ENCODE measurements around the gene MYO10.
"Not testable (repeated sequence)": the region's sequence is repeated elsewhere in the genome, so short reads cannot be mapped to it uniquely, and the experiment has no call there.

MYO10 gene

DNA sequence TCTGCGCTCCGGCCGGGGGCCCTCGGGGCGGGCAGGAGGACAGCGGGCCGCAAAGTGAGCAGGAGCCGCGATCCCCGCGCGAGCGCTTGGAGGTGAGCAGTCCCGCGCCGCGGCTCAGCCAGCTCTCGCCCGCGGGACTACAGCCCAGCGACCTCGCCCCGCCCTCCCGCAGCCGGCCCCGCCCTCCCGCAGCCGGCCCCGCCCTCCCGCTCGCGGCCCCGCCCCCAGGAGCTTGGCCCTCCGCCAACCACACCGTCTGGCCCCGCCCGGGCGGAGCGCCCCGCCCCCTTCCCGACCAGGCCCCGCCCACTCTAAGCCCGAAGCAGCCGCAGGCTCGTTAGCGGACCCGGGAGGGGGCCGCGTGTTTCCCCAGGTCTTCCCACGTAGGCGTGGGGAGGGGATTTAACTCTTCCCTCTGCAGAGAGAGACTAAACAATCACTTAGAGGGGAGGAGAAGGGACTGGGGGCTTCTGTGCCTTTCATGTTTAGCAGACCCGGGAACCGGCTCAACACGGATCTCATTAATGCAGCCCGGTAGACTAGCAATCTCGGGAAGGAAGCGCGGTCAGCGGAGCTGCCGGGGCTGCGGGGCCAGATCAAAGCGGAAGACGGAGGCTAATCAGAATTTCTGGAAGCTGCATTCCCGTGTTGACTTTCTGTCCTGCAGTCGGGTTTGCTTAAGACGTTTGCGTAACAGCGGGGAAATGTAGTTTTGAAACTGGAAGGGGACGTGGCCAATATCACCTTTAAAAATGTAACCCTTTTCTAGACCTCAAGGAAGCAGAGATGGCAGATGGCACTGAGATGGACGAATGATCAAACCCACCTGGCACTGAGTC is at the start of gene MYO10:
Gene MYO10, minus strand, starts transcription at position 139 of the 839 bp plus-strand sequence. CDS start 480 bp downstream, outside the sequence.
- DNase-seq, result peak; percentile 64

DNA sequence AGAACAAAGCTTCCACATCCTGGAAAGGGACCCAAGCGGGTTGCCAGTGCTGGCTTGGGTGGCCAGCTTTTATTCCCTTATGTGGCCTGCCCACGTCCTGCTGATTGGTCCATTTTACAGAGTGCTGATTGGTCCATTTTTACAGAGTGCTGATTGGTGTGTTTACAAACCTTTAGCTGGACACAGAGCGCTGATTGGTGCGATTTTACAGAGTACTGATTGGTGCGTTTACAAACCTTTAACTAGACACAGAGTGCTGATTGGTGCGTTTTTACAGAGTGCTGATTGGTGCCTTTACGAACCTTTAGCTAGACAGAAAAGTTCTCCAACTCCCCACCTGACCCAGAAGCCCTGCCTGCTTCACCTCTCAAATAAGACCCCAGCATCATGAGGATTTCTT is 49.2 kb upstream of the MYO10 start:
- DNase-seq, result not testable (repeated sequence)

DNA sequence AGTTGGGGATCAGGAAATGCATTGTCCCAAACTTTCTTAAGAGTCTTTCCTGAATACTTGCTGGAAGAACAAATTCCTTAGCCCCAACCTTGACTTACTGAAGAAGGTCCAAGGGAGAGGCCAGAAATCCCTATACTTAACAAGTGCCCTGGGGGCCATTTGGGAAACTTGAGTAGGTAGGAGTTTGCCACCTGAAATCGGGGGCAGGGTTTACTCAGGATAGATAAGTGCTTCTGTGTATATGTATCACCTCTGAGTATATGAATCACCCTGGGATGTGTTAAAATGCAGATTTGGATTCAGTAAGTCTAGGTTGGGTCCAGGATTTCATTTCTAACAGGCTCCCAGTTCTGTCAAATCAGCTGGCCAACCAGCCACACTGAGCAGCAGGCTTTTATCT is 47.9 kb upstream of the MYO10 start:
- DNase-seq, result no peak

DNA sequence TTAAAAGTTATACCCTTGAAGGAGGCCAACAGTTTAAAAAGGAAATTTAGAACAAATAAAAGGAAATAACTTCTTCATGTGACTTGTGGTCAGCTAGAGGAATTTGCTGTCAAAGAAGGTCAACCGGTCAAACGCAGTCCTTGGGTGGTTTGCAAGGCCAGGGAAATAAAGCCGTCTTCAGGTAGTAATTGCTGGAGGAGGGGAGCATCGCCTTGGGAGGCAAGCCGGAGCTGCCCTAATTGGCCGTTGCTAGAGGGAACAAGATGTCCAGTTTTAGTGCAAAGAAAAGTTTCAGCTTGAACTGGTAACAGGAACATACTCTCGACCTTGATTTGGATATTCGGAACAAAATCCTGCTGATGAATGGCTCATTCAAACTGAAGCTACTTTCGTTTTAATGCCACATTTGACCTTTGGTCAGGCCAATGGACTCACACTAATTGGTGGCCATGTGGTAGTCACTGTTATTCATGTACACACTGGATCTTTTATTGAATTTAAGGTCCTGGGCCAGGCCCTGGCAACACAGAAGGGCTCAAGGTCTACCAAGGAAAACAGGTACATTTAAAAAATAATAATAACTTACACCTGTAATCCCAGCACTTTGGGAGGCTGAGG is 47.0 kb upstream of the MYO10 start:
- DNase-seq, result no peak

DNA sequence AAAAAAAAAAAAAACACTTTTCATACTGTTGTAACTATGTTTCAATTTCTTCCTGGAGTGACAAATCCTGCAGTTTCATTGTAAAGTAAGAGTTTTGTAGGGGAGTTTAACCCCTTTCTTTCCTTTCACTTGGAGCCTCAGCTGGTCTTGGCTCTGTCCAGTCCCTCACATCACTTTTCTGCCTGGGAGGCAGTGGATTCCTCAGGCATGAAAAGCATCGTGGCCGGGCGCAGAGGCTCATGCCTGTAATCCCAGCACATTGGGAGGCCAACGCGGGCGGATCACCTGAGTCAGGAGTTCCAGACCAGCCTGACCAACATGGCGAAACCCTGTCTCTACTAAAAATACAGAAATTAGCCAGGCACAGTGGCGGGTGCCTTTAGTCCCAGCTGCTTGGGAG is 45.6 kb upstream of the MYO10 start:
- DNase-seq, result no peak

DNA sequence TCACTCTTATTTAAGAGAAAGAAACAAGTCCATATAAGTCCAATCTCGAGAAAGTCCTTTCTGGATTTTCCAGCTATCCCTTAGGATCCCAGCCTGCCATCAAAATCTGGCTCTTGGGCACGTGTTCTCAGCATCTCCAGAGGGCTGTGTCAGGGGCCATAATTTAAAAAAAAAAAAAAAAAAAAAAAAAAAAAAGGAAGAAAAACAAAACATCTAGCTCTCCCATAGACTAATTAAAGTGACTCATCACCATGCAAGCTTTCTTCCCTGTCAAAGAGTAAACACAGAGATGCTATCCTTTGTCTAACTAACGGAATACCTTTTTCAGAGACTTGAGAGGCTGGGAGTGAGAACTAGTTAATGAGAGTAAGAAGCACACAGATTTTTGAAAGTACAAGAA is 44.9 kb upstream of the MYO10 start:
- no peak for DNase-seq

DNA sequence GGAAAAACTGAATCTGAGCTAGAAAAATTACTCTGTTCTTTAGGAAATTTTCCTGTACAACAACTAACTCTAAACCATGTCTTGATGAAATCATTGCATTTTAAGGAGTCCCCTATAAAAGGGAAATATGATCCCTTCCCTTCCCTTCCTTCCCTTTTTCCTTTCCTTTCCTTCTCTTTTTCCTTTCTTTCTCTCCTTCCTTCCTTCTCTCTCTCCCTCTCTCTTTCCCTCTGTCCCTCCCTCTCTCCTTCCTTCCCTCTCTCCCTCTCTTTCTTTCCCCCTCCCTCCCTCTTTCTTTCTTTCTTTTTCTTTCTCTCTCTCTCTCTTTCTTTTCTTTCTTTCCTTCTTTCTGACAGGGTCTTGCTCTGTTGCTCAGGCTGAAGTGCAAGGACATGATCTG is 42.2 kb upstream of the MYO10 start:
- DNase-seq, result no peak

DNA sequence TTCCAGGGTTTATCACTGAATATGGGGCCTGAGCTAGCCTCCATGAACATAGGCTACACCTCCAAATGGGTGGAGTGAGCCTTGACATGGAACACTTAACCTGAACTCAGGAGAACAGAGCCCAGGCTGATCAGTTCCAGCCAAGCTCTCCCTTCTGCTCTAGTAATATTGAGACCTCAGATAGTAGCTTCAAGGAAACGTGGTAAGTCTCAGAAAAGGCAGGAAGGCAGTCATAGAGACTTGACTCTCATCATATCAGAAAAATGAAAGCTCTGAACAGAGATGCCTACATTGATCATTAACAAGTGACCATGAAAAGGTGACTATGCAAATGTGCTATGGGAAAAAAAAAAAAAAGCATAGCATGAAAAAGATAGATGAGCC is 40.5 kb upstream of the MYO10 start:
- no peak for DNase-seq

DNA sequence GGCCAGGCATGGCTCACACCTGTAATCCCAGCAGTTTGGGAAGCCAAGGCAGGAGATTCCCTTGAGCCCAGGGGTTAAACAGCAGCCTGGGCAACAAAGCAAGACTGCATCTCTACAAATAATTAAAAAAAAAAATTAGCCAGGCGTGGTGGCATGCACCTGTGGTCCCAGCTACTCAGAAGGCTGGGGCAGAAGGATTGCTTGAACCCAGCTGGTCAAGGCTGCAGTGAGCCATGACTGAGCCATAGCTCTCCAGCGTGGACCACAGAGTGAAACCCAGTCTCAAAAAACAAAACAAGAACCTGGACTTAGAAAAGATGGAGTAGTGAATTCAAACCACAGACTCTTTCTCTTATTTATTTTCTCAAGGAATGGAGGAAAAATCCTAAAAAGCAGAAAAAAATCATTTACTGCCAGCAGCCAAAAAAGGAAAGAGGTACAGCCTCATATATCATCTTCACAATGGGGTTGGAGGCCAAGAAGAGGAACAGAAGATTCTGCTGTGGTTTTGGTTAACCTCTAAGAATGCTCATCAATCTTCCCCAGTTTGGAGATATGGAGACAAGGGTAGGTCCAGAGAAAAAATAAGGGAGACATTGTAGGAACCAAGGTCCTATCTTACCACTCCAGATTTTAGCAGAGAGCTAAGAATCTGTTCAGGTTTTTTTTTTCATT is 40.0 kb upstream of the MYO10 start:
- no peak for DNase-seq

DNA sequence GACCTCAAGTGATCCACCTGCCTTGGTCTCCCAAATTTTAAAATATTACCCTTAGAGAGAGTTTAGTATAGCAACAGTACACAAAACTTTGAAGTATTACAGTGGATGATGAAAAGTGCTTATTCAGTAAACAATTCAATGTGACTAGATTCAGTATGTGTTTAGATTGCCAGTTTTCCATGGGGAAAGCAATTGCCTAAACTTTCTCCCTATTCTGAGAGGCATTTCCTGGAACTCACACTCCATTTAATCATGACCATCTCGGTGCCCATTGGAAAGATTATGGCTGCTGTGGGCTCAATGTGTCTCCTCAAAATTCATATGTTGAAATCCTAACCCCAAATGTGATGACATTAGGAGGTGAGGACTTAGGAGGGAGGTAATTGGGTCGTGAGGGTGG is 38.9 kb upstream of the MYO10 start:
- no peak for DNase-seq

DNA sequence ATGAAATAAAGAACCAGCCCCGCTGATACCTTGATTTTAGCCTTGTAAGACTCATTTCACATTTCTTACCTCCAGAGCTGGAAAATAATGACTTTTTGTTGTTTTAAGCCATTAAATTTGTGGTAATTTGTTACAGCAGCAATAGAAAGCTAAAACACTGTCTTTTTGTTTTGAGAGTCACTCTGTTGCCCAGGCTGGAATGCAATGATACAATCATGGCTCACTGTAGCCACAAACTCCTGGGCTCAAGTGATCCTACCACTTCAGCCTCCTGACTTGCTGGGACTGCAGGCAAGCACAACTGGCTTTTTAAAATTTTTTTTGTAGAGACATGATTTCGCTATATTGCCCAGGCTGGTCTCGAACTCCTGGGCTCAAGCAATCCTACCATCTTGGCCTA is 34.7 kb upstream of the MYO10 start:
- no peak for DNase-seq

DNA sequence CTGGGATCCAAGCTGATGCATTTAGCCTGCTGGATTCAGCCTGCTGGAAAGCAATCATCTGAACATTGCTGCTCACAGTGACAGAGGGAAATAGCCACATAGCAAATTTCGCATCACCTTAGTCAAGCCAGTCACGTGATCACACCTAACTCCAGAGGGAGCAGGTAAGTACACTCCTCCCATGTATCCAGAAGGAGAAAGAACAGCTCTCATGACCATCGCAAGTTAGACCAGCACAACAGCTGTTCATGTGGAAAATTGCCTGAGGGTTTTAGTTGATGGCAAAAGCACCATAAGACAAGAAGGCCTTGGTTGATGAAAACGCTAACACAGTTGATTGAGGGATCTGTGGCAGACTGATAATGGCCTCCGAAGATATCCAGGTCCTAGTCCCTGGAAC is 34.2 kb upstream of the MYO10 start:
- no peak for DNase-seq

DNA sequence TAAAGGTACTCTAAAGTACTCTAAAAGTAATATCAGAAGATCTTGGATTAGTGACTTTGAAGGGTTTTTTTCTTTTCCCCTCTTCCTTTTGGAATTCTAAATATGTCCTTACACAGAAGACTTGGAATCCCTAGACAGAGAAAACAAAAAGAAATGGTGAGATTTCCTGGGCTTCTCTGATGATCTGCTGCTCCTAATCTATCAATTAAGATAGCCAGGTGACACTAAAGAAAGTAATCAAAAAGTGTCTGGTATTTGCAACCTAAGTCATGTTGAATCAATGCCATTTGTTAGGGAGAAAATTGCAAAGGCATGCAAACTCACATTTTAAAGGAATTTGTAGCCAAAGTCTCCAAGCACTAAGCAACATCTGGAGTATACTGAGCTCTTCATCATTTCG is 29.5 kb upstream of the MYO10 start:
- no peak for DNase-seq

DNA sequence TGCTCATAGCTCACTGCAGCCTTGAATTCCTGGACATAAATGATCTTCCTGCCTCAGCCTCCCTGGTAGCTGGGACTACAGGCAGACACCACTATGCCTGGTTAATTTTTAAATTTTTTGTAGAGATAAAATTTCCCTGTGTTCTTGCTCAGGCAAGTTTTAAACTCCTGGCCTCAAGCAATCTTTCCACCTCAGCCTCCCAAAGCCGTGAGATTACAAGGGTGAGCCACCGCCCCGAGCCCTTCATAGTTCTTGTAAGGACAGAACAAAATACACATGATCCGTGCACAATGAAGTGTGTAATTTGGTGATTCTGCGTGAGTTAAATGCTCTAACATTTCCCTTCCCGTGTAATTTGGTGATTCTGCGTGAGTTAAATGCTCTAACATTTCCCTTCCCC is 27.7 kb upstream of the MYO10 start:
- DNase-seq, result no peak

DNA sequence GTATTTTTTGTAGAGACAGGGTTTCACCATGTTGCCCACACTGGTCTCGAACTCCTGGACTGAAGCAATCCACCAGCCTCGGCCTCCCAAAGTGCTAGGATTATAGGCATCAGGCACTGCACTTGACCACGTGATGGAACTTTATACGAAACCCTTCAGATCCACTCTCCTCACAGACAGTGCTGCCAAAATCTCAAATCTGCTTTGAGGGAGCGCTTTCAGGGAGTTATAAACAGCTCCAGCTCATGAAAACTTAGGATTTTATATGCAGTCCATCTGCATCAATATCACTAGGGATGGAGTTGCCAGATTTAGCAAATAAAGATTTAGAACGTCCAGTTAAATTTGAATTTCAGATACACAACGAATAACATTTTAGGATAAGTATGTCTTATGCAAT is 25.0 kb upstream of the MYO10 start:
- DNase-seq, result no peak

DNA sequence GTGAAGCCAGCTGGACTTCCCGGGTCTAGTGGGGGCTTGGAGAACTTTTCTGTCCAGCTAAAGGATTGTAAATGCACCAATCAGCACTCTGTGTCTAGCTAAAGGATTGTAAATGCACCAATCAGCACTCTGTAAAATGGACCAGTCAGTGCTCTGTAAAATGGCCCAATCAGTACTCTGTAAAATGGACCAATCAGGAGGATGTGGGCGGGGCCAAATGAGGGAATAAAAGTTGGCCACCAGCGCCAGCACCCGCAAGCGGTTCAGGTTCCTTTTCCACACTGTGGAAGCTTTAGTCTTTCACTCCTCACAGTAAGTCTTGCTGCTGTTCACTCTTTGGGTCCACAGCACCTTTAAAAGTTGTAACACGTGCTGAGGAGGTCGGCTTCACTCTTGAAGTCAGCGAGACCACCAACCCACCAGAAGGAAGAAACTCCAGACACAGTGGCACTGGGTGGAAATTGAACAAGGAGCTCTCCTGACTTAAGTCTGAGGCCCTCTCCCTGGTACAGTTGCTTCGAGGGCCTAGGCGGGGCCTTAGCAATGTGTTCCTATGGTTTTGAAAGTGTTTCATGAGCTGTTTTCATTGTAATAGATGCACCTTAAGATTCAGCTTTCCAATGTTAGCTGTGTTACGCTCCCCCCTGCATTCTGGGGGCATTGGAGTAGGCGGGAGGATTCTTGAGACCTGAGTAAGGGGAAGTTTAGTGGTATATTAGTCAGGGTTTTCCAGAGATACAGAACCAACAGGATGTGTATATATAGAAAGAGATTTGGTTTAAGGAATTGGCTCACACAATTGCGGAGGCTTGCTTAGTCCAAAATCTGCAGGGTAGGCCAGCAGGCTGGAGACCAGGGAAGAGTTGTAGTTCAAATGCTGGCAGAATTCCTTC is 21.5 kb upstream of the MYO10 start:
- no peak for DNase-seq

DNA sequence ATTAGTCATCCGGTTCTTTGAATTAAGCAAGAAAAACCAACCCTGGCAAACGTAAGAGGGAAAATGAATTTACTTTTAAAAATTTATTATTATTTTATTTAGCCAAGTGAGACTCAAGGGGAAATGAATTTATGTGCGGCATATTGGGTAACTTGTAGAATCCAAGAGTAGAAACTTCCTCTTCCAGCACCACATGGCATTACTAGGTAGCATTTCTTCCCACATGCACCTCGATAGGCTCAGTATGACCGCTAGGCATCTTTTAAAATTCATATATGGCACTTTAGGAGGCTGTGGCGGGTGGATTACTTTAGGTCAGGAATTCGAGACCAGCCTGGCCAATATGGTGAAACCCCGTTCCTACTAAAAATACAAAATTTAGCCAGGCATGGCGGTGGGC is 17.6 kb upstream of the MYO10 start:
- DNase-seq, result no peak

DNA sequence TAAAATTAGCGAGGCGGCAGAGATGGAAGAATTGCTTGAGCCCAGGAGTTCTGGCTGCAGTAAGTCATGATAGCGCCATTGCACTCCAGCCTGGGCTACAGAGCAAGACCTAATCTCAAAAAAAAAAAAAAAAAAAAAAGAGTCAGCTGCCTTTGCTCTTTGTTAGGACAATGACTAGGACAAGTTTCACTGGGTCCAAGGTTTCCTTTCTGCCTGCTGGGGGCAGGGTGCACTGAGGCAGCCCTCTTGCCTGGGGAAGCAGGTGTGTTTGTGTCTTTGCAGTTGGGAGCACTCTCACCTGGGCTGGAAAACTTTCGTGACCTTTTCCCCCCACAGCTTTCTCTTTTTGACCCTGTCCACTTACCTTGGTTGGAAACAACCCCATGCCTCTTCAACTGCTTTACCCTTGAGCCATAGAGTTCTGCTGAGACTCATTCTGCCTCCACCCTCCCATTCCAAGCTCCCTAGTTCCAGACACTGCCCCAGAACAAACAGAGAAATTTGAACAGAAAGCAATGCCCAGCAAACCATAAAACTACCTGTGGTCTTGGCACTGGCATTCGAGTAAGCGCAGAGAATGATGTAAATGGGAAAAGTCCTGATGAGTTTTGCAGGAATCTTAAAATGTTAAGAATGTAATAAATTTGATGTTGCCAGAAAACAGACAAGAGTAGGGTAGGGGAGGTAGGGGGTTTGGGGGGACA is 17.0 kb upstream of the MYO10 start:
- no peak for DNase-seq

DNA sequence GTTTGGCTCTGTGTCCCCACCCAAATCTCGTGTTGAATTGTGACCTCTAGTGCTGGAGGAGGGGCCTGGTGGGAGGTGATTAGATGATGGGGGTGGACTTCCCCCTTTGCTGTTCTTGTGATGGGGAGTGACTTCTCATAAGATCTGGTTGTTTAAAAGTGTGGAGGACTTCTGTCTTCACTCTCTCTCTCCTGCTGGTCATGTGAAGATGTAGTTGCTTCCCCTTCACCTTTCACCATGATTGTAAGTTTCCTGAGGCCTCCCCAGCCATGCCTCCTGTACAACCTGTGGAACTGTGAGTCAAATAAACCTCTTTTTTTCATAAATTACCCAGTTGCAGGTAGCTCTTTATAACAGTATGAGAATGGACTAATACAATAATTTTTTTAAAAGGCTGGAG is 10.6 kb upstream of the MYO10 start:
- no peak for DNase-seq

DNA sequence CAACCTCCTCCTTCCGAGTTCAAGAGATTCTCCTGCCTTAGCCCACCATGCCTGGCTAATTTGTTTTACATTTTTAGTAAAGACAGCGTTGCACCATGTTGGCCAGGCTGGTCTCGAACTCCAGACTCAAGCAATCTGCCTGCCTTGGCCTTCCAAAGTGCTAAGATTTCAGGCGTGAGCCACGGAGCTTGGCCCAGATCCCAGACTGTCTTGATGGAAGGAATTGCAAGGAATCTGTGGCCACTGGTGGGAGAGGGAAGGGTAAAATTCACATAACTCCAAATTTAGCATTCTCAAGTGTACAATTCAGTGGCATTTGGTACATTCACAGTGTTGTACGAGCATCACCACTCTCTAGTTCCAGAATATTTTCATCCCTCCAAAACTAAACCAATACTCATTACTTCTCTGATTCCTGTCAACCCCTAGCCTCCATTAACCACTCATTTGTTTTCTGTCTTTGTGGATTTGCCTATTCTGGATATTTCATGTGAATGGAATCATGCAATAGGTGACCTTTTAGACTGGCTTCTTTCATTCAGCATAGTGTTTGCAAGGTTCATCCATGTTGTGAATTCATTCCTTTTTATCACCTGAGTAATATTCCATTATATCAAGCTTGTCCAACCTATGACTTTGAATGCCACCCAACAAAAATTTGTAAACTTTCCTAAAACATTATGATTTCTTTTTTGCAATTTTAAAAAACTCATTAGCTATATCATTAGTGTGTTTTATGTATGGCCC is 8.9 kb upstream of the MYO10 start:
- no peak for DNase-seq

DNA sequence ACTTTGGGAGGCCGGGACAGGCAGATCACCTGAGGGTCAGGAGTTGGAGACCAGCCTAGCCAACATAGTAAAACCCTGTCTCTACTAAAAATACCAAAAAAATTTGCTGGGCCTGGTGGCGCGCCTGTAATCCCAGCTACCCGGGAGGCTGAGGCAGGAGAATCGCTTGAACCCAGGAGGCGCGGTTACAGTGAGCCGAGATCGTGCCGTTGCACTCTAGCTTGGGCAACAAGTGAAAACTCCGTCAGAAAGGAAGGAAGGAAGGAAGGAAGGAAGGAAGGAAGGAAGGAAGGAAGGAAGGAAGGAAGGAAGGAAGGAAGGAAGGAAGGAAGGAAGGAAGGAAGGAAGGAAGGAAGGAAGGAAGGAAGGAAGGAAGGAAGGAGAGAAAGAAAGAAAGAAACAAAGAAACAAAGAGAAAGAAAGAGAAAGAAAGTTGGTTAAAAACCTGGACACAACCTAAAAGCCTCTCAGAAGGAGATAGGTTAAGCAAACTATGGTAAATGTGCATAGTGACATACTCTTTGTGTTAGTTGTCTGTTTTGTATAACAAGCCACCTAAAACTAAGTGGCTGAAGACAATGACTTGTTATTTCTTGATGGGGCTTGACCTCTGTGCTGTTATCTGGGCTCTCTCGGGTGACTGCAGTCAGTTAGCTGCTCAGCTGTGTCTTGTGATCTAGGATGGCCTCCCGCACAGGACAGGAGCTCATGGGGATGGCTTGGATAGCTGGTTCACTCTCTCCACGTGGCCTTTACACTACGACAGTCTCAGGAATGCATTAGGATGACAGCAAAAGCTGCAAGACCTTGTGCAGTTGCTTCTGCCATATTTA is 8.0 kb upstream of the MYO10 start:
- DNase-seq, result no peak
